Hepatocyte (in vitro differentiated cells): ENCODE measurements around the gene RXFP4. TPM values are rescaled to one million over a fixed set of nuclear protein-coding genes. Genes with fewer than 3 reads are reported as not detected.
"Not testable (repeated sequence)": the region's sequence is repeated elsewhere in the genome, so short reads cannot be mapped to it uniquely, and the experiment has no call there.

Experiments
- DNase-seq: peaks from one replicate; pipeline ENCODE4 v3.0.0-alpha.2; 2016; ENCODE audit warnings: low spot score
- H2AFZ ChIP-seq: fragments of 200-600 bp; sonication (generic); 2 replicates; pipeline ENCODE4 v1.6.0; 2016; ENCODE audit warnings: antibody characterized with exemption, mild to moderate bottlenecking
- H3K27ac ChIP-seq: fragments of 200-600 bp; sonication (generic); 2 replicates; pipeline ENCODE4 v1.5.1; 2016; ENCODE audit warnings: mild to moderate bottlenecking
- H3K27me3 ChIP-seq: fragments of 200-600 bp; sonication (generic); 2 replicates; pipeline ENCODE4 v1.6.1; 2016
- H3K36me3 ChIP-seq: fragments of 200-600 bp; sonication (generic); replicated peaks from 2 replicates; pipeline ENCODE4 v1.5.1; 2016; ENCODE audit warnings: low read depth; ENCODE audit not compliant: insufficient read depth
- H3K4me1 ChIP-seq: fragments of 200-600 bp; sonication (generic); 2 replicates; pipeline ENCODE4 v1.5.1; 2016; ENCODE audit warnings: mild to moderate bottlenecking, moderate library complexity; ENCODE audit not compliant: insufficient read depth
- H3K4me2 ChIP-seq: fragments of 200-600 bp; sonication (generic); 2 replicates; pipeline ENCODE4 v1.6.0; 2016
- H3K4me3 ChIP-seq: fragments of 200-600 bp; sonication (generic); 2 replicates; pipeline ENCODE4 v1.5.1; 2016; ENCODE audit warnings: mild to moderate bottlenecking
- H3K79me2 ChIP-seq: fragments of 200-600 bp; sonication (generic); 2 replicates; pipeline ENCODE4 v1.6.0; 2017; ENCODE audit warnings: mild to moderate bottlenecking
- H3K9me2 ChIP-seq: fragments of 200-600 bp; sonication (generic); replicated peaks from 2 replicates; pipeline ENCODE4 v1.6.0; 2017; ENCODE audit warnings: mild to moderate bottlenecking; ENCODE audit not compliant: insufficient read depth
- H3K9me3 ChIP-seq: fragments of 200-600 bp; sonication (generic); 2 replicates; pipeline ENCODE4 v1.5.1; 2016; ENCODE audit warnings: low read depth, mild to moderate bottlenecking
- H4K20me1 ChIP-seq: fragments of 200-600 bp; sonication (generic); 2 replicates; pipeline ENCODE4 v1.6.0; 2016; ENCODE audit warnings: mild to moderate bottlenecking; ENCODE audit not compliant: insufficient read depth, poor library complexity, severe bottlenecking
- EZH2 ChIP-seq: fragments of 200-600 bp; sonication (generic); IDR thresholded peaks from 2 replicates; pipeline ENCODE4 v1.6.1; 2016; ENCODE audit warnings: antibody characterized with exemption, mild to moderate bottlenecking, borderline replicate concordance
- EZH2phosphoT487 ChIP-seq: fragments of 200-600 bp; sonication (generic); IDR thresholded peaks from one replicate; pipeline ENCODE4 v1.6.1; 2018; ENCODE audit warnings: antibody characterized with exemption, mild to moderate bottlenecking, low read depth, moderate library complexity; ENCODE audit not compliant: unreplicated experiment, severe bottlenecking
- WGBS: methylation state at CpG from one replicate; pipeline ENCODE4 v1.1.6; 2016; ENCODE audit warnings: low lambda C conversion rate; ENCODE audit errors: missing lambda C conversion rate; 5-methylcytosine and 5-hydroxymethylcytosine counted together
- polyA plus RNA-seq: library from polyadenylated mRNA; unstranded; fragments of >200 nt; fragmentation: Nextera tagmentation; extraction: Ambion mirVana; gene quantifications from 2 replicates; pipeline ENCODE4 v1.2.1, GENCODE V29; 2016
- total RNA-seq: library from RNA; depleted of rRNA; stranded (reverse); fragments of >200 nt; gene quantifications from 2 replicates; pipeline ENCODE4 v1.2.3, GENCODE V29; 2014
- TF ChIP-seq, protein P1 (sequence below): fragments of 200-600 bp; sonication (generic); IDR thresholded peaks from 2 replicates; pipeline ENCODE4 v1.5.1; 2016; ENCODE audit warnings: antibody characterized with exemption, mild to moderate bottlenecking; ENCODE audit not compliant: poor library complexity

Gene RXFP4
- total and polyA plus RNA-seq, 2 experiments from 2014 or later: 0.83 TPM; not detected in 1

GRCh38 chr1:155983191-155984024 lies 42.0 kb downstream of the RXFP4 start:
- Histone ChIP-seq H2AFZ (no peak overlapping the region), H3K27ac (peak overlapping the region; percentile 87)

GRCh38 chr1:155984341-155984740 lies 42.9 kb downstream of the RXFP4 start:
- Histone ChIP-seq H3K27me3 (no peaks in the 10 kb centered on the region), H3K4me1 (peaks cover 22% of the 10 kb centered on the region), H3K36me3 (no peaks in the 10 kb centered on the region), H4K20me1 (no peaks in the 10 kb centered on the region), H2AFZ (no peak overlapping the region), H3K4me3 (no peak overlapping the region), H3K27ac (peak overlapping the region; percentile 61), H3K79me2 (peaks cover 28% of the 10 kb centered on the region), H3K9me2 (no peaks in the 10 kb centered on the region), H3K9me3 (no peaks in the 10 kb centered on the region), H3K4me2 (no peak overlapping the region)
- TF ChIP-seq EZH2phosphoT487 (no peak), EZH2 (no peak)
- TF ChIP-seq, protein P1, sequence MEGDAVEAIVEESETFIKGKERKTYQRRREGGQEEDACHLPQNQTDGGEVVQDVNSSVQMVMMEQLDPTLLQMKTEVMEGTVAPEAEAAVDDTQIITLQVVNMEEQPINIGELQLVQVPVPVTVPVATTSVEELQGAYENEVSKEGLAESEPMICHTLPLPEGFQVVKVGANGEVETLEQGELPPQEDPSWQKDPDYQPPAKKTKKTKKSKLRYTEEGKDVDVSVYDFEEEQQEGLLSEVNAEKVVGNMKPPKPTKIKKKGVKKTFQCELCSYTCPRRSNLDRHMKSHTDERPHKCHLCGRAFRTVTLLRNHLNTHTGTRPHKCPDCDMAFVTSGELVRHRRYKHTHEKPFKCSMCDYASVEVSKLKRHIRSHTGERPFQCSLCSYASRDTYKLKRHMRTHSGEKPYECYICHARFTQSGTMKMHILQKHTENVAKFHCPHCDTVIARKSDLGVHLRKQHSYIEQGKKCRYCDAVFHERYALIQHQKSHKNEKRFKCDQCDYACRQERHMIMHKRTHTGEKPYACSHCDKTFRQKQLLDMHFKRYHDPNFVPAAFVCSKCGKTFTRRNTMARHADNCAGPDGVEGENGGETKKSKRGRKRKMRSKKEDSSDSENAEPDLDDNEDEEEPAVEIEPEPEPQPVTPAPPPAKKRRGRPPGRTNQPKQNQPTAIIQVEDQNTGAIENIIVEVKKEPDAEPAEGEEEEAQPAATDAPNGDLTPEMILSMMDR: no peak
- 58% methylated on average over 7 of the region's 7 CpGs for WGBS
- DNase-seq: no peak

More at GRCh38 chr1:155983191-155984024, 42.0 kb downstream of the RXFP4 start:
- peaks cover 33% of the 10 kb centered on the region for H3K79me2 ChIP-seq
- no peak overlapping the region for H3K4me3 ChIP-seq
- peak; percentile 76 for DNase-seq
- H3K27me3 ChIP-seq: no peaks in the 10 kb centered on the region
- peaks cover 25% of the 10 kb centered on the region for H3K4me1 ChIP-seq
- H3K9me2 ChIP-seq: no peaks in the 10 kb centered on the region
- no peaks in the 10 kb centered on the region for H3K9me3 ChIP-seq
- peak overlapping the region; percentile 82 for H3K4me2 ChIP-seq
- no peak for TF ChIP-seq EZH2
- TF ChIP-seq, protein P1: no peak
- TF ChIP-seq EZH2phosphoT487: no peak
- WGBS: 37% methylated on average over 4 of the region's 4 CpGs
- H3K36me3 ChIP-seq: no peaks in the 10 kb centered on the region
- H4K20me1 ChIP-seq: no peaks in the 10 kb centered on the region

GRCh38 chr1:155984903-155985645 lies 43.6 kb downstream of the RXFP4 start:
- H3K9me2 ChIP-seq, H2AFZ ChIP-seq, H3K27ac ChIP-seq, H3K36me3 ChIP-seq, H3K9me3 ChIP-seq, H3K4me3 ChIP-seq, H4K20me1 ChIP-seq, DNase-seq, H3K4me2 ChIP-seq, H3K27me3 ChIP-seq: not testable (repeated sequence)
- Histone ChIP-seq H3K4me1 (peaks cover 15% of the 10 kb centered on the region), H3K79me2 (peaks cover 21% of the 10 kb centered on the region)
- over 99% methylated on average over 11 of the region's 11 CpGs for WGBS
